NT2/D1 (cell line): Measurements from ENCODE around the gene SYDE2.

Source experiments
- SUZ12 ChIP-seq: IDR thresholded peaks from 2 replicates; pipeline ENCODE4 v1.6.1; 2011; ENCODE audit not compliant: insufficient read length, insufficient read depth; ENCODE audit errors: extremely low read depth
- YY1 ChIP-seq: IDR thresholded peaks from 2 replicates; pipeline ENCODE4 v1.6.1; 2011; ENCODE audit not compliant: insufficient read length, insufficient read depth
- ZNF274 ChIP-seq: IDR thresholded peaks from 2 replicates; pipeline ENCODE4 v1.6.1; 2011; ENCODE audit warnings: mild to moderate bottlenecking, low read depth, low read length

DNA sequence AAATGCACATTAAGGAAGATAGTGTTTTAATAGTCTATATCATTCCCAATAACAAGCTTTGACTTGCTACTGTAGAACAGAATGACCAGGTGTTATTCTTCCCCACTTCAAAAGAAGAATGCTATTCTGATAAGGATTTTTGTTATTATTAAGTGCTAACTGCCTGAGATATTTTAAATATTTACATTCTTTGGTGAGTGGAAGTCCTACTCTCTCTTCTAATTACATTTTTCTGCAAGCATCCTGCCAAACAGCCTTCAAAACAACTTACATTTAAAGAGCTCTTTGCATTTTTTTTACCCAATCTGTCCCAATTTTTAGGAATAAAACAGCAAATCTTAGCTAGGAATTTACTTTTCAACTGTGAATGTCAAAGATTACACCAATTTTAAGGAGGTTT lies 23.5 kb upstream of the SYDE2 start:
- TF ChIP-seq SUZ12 (no peak), YY1 (no peak), ZNF274 (no peak)
